Stimulated activated CD4-positive, alpha-beta T cell treated with anti-CD3 and anti-CD28 coated beads, Interleukin-4, amount 100 ng/mL, for 24 hours (primary cell): ENCODE measurements around the gene DYNC2LI1.

Experiments
- DNase-seq: peaks from one replicate; pipeline ENCODE4 v3.0.0-alpha.2; 2020

DYNC2LI1 gene

DNA sequence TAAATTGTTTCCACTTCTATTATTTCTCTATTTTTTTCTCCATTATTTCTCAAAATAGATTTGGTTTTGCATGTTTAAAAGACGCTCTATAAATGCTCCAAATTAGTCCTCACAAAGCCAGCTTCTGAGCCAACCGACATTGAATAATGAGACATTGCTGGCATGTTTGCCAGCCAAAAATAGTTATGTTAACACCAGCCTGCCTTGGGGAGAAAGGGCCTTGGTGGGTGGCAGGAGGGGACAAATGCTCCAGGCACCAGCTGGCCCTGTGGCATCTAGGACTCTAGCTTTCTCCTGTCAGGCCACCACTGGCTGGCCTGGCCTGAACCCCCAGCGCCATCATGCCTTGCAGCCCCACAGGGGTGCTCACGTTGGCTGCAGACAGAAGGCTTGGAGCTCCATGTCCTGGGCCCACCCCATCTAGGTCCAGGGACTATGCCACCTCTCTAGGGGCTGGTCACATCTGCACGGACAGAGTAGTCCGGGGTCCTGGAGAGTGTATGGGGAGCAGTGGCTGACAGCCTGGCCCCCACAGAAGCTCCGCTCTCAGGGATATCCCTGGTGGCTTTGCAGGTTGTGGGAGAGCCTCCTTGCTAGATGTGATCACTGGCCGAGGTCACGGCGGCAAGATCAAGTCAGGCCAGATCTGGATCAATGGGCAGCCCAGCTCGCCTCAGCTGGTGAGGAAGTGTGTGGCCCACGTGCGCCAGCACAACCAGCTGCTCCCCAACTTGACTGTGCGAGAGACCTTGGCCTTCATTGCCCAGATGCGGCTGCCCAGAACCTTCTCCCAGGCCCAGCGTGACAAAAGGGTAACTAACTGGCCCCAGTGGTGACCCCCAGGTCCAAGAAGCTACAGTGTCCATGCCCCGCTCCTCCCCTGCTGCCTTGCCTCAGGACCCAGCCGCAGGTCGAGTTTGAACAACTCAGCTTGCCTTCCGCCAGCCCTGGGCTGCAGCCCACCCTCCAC, 77.5 kb downstream of the DYNC2LI1 start:
- no peak for DNase-seq

DNA sequence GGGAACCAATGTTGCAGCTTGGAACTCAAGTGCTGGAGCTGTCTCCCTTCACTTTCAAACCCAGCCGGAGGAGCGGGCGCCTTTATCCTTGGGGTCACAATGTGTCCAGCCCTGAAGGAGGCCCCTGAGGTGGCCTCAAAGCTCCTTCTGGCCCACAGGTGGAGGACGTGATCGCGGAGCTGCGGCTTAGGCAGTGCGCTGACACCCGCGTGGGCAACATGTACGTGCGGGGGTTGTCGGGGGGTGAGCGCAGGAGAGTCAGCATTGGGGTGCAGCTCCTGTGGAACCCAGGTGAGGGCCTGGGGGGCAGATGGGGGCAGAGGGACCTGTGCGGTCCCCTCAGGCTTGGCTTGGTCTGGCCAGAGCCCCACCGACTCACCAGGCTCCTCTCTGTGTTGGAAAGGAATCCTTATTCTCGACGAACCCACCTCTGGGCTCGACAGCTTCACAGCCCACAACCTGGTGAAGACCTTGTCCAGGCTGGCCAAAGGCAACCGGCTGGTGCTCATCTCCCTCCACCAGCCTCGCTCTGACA, 78.4 kb downstream of the DYNC2LI1 start:
- DNase-seq = no peak

DNA sequence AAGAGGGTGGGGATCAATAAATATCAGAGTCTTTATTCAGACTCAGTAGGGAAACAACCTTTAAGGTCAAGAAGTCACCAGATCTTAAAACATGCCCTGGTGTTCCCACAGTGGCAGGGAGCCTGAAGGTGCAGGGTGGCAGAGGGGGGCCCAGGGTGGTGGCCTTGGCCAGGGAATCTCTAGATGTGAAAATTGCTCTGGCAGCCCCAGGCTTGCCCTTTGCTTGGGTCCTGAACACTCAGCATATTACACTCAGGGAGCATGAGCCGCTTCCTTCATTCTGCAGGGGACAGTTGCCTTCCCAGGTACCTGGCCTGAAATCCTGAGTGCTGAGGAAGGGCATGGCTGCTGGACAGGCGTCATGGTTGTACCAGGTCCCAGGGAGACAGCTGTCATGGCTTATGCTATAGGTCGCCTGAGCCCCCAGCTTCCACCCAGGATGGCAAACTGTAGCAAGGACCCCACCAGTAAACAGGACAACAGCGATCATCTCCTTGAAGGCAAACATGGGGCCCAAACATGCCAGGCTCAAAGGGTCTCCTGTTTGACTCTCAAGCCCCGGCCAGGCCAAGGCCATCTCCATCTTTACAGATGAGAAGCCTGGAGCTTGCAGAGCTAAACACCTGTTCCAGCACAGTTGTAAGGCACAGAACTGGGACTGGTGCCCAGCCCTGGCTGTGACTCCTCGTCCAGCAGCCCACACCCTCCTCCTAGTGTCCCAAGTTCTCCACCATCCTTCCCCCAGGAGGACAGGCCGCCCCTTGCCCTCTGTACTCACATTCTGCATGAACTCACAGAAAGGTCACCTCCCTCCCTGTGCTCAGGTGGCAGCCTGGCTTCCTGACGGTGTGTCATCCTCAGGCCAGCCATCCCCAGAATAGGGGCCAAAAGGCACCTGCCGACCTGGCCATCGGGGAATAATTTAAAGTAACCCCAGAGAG, 79.6 kb downstream of the DYNC2LI1 start:
- DNase-seq = no peak

DNA sequence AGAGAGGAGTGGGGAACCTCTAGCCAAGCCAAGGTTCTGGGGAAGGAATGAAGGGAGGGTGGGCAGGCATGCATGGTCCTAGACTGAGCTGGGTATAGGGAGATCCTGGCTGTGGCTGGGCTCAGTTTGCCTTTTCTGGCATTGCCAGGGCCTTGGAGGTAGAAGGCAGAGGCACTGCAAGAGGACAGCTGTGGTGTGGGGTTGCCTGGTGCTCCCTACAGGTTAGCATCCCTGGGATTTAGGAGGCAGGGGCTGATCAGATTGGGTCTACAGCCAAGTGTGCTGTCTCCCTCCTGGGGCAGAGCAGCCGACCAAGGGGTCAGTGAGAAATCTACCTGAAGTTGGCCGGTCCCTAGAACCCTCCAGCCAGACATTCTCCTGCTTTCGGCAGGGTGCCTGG, 80.8 kb downstream of the DYNC2LI1 start:
- DNase-seq = no peak

DNA sequence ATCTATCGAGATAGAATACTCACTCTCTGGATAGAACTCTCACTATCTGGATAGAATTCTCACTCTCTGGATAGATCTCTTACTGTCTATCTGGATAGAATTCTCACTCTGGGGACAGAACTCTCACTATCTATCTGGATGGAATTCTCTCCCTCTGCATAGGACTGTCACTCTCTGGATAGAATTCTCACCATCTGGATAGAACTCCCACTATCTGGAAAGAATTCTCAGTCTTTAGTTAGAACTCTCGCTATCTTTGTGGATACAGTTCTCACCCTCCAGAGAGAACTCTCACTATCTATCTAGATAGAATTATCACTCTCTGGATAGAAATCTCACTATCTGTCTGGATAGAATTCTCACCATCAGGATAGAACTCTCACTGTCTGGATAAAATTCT, 81.5 kb downstream of the DYNC2LI1 start:
- DNase-seq = no peak
